22Rv1 (cell line): ENCODE results near the gene PDE8A.

ENCODE experiments used
- ZFX ChIP-seq: fragments of 450-650 bp; IDR thresholded peaks from 2 replicates; pipeline ENCODE4 v1.6.1; 2017; ENCODE audit warnings: antibody characterized with exemption, borderline replicate concordance
- TF ChIP-seq, protein P1 (sequence below): fragments of 450-650 bp; IDR thresholded peaks from 2 replicates; pipeline ENCODE4 v1.5.1; 2017; ENCODE audit warnings: mild to moderate bottlenecking

DNA sequence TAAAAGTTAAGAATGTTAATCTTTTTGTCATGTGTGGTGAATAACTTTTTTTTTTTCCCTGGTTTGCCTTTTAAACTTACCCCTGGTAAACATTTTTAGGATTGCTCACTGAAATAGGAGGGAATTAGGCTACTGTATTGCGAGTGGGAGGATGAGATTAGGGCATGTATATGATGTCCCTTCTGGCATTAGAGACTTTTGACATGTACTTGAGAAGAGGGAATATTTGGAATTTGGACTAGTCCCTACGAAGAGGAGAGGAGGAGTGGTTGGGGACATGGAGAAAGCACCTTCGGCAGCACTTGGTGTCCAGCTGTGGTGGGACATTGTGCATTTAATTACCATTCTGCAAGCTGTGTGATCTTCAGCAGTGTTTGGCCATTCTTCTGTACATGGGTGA lies 25.0 kb downstream of the PDE8A start:
- TF ChIP-seq, protein P1, sequence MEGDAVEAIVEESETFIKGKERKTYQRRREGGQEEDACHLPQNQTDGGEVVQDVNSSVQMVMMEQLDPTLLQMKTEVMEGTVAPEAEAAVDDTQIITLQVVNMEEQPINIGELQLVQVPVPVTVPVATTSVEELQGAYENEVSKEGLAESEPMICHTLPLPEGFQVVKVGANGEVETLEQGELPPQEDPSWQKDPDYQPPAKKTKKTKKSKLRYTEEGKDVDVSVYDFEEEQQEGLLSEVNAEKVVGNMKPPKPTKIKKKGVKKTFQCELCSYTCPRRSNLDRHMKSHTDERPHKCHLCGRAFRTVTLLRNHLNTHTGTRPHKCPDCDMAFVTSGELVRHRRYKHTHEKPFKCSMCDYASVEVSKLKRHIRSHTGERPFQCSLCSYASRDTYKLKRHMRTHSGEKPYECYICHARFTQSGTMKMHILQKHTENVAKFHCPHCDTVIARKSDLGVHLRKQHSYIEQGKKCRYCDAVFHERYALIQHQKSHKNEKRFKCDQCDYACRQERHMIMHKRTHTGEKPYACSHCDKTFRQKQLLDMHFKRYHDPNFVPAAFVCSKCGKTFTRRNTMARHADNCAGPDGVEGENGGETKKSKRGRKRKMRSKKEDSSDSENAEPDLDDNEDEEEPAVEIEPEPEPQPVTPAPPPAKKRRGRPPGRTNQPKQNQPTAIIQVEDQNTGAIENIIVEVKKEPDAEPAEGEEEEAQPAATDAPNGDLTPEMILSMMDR, result no peak
- TF ChIP-seq ZFX, result no peak
